ENCODE data around the gene GALNTL6. TPM values are rescaled to one million over a fixed set of nuclear protein-coding genes. Genes with fewer than 3 reads are reported as not detected.

GALNTL6 gene
- total and polyA plus RNA-seq, 3 donors from 2014 or later, result 2.9 to 6.2 (median 4.9) TPM

DNA sequence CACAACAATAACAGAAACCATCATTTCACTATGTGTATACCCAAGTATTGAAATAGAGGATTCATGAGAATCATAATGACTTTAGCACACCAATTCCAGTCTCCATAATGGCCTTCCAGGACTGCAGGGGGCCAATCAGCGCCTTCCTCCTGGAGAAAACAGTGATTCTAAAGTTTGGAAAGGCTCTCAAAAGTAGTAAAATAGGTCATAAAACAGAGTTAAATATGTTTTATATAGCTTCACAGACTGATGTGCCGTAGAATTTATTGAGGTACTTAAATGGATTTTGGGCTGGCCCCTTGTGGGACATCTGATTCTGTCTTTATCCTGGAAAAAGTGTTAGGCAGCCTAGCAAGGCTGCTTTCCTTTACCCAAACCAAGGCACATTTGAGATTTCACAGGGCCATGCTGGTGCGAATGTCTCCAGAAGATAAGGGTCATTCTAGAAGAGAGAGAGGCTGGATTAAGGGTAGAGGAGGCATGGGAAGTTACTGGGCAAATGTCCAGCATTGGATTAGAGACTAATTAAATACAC is 543.9 kb downstream of the GALNTL6 start:
- WGBS, 2 donors, result 79 to 86% methylated on average over 3 of the region's 3 CpGs
- Histone ChIP-seq H3K27ac (no peak overlapping the region), H3K4me1 (no peaks in the 10 kb centered on the region), H3K4me3 (no peak overlapping the region), H3K27me3 (no peaks in the 10 kb centered on the region), H3K36me3 (ENCODE audit: low read depth, missing control alignments) (no peaks in the 10 kb centered on the region), H3K9me3 (no peaks in the 10 kb centered on the region)
- intact Hi-C loops (cut with DNase I; ENCODE audit: low total_unique reads), result no loop called here
- TF ChIP-seq POLR2A (IDR thresholded peaks at IDR 0.05), result no peak
- TF ChIP-seq, protein P1, sequence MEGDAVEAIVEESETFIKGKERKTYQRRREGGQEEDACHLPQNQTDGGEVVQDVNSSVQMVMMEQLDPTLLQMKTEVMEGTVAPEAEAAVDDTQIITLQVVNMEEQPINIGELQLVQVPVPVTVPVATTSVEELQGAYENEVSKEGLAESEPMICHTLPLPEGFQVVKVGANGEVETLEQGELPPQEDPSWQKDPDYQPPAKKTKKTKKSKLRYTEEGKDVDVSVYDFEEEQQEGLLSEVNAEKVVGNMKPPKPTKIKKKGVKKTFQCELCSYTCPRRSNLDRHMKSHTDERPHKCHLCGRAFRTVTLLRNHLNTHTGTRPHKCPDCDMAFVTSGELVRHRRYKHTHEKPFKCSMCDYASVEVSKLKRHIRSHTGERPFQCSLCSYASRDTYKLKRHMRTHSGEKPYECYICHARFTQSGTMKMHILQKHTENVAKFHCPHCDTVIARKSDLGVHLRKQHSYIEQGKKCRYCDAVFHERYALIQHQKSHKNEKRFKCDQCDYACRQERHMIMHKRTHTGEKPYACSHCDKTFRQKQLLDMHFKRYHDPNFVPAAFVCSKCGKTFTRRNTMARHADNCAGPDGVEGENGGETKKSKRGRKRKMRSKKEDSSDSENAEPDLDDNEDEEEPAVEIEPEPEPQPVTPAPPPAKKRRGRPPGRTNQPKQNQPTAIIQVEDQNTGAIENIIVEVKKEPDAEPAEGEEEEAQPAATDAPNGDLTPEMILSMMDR (IDR thresholded peaks at IDR 0.05), result no peak
- no peak for DNase-seq

DNA sequence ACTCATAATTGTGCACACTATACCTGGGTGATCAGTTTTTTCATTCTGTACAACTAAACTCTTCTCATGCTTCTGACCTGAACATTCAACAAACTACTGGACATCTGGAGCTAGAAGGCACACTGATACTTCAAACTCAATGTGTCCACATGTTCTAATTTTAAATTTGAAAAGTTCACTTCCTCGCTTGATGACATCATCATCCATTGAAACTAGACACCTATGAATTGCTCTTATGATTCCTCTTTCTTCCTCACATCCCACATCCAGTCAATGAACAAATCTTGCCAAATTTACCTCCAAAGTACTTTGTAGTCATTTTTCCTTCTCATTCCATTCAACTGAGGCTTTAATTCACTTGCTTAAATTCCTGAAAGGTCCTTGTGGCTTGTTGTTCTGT is 549.4 kb downstream of the GALNTL6 start:
- H3K9me3 ChIP-seq, result no peaks in the 10 kb centered on the region
- H3K27me3 ChIP-seq, result no peaks in the 10 kb centered on the region
- H3K4me1 ChIP-seq, result peaks cover 3% of the 10 kb centered on the region
- H3K36me3 ChIP-seq (ENCODE audit: low read depth, missing control alignments), result no peaks in the 10 kb centered on the region
- no peak overlapping the region for H3K4me3 ChIP-seq
- intact Hi-C loops (cut with DNase I; ENCODE audit: low total_unique reads), result no loop called here
- no peak for DNase-seq
- TF ChIP-seq, protein P1 (IDR thresholded peaks at IDR 0.05), result no peak
- no peak for TF ChIP-seq POLR2A (IDR thresholded peaks at IDR 0.05)
- WGBS, 2 donors, result 93 to 95% methylated on average over 1 of the region's 1 CpG
- no peak overlapping the region for H3K27ac ChIP-seq

DNA sequence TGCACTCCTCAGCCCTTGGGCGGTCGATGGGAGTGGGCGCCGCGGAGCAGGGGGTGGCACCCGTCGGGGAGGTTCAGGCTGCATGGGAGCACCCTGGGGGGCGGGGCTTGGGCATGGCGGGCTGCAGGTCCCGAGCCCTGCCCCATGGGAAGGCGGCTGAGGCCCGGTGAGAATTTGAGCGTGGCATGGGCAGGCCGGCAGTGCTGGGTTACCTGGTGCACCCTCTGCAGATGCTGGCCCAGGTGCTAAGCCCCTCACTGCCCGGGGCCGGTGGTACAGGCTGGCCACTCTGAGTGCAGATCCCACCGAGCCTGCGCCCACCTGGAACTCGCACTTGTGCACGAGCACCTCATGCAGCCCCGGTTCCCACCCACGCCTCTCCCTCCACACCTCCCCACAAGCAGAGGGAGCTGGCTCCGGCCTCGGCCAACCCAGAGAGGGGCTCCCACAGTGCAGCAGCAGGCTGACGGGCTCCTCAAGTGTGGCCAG is 556.3 kb downstream of the GALNTL6 start:
- Histone ChIP-seq H3K9me3 (no peaks in the 10 kb centered on the region), H3K27me3 (no peaks in the 10 kb centered on the region), H3K36me3 (ENCODE audit: low read depth, missing control alignments) (no peaks in the 10 kb centered on the region), H3K27ac (no peak overlapping the region), H3K4me3 (no peak overlapping the region), H3K4me1 (peaks cover 3% of the 10 kb centered on the region)
- WGBS, 2 donors, result 93% methylated on average over 3 to 24 of the region's 25 CpGs
- intact Hi-C loops (cut with DNase I; ENCODE audit: low total_unique reads), result no loop called here
- DNase-seq, result no peak
- TF ChIP-seq, protein P1 (IDR thresholded peaks at IDR 0.05), result no peak
- TF ChIP-seq POLR2A (IDR thresholded peaks at IDR 0.05), result no peak

DNA sequence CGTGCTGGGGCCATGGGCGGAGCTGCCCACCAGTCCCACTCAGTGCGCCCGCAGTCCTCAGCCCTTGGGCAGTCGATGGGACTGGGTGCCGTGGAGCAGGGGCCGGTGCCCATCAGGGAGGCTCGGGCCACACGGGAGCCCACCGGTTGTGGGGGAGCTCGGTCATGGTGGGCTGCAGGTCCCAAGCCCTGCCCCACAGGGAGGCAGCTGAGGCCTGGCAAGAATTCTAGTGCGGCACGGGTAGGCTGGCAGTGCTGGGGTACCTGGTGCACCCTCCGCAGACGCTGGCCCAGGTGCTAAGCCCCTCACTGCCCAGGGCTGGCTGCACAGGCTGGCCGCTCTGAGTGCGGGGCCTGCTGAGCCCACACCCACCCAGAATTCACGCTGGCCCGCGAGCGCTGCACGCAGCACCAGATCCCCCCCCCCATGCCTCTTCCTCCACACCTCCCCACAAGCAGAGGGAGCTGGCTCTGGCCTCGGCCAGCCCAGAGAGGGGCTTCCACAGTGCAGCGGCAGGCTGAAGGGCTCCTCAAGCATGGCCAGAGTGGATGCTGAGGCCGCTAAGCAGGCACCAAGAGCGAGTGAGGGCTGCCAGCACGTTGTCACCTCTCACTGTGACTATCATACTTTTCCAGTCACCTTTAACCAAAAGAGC is 564.4 kb downstream of the GALNTL6 start:
- Histone ChIP-seq H3K27me3 (no peaks in the 10 kb centered on the region), H3K4me1 (no peaks in the 10 kb centered on the region), H3K9me3 (no peaks in the 10 kb centered on the region), H3K27ac (no peak overlapping the region), H3K4me3 (no peak overlapping the region), H3K36me3 (ENCODE audit: low read depth, missing control alignments) (no peaks in the 10 kb centered on the region)
- 89 to 97% methylated on average over 4 to 22 of the region's 27 CpGs for WGBS, 2 donors
- DNase-seq, result no peak
- intact Hi-C loops (cut with DNase I; ENCODE audit: low total_unique reads), result no loop called here
- TF ChIP-seq, protein P1 (IDR thresholded peaks at IDR 0.05), result no peak
- no peak for TF ChIP-seq POLR2A (IDR thresholded peaks at IDR 0.05)

DNA sequence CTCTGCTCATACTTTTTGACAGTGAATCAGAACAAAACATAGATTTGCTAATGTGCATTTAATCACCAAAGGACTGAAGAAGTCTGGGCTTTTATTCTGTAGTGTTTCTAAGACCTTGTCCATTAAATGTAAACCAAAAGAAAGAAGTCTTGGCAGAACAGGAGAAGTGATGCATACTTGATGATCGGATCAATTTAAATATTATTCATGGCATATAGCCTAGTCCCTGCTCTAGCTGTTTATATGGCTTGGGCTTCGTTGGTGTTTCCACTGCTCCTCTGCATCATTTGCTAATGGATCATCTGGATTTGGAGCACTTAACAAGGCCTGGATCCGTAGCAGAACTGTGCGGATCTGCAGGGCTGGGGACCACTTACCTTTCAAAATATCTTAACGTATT is 566.6 kb downstream of the GALNTL6 start:
- no peak for DNase-seq
- no peaks in the 10 kb centered on the region for H3K9me3 ChIP-seq
- intact Hi-C loops (cut with DNase I; ENCODE audit: low total_unique reads), result no loop called here
- no peaks in the 10 kb centered on the region for H3K4me1 ChIP-seq
- H3K4me3 ChIP-seq, result no peak overlapping the region
- WGBS, 2 donors, result 56 to 68% methylated on average over 5 of the region's 5 CpGs
- H3K36me3 ChIP-seq (ENCODE audit: low read depth, missing control alignments), result no peaks in the 10 kb centered on the region
- TF ChIP-seq, protein P1 (IDR thresholded peaks at IDR 0.05), result no peak
- no peak for TF ChIP-seq POLR2A (IDR thresholded peaks at IDR 0.05)
- H3K27me3 ChIP-seq, result no peaks in the 10 kb centered on the region
- no peak overlapping the region for H3K27ac ChIP-seq

Data from testis (tissue), 3 donors.